ENCODE measurements around the gene ZNF524. TPM values are rescaled to one million over a fixed set of nuclear protein-coding genes. Genes with fewer than 3 reads are reported as not detected.

ZNF524 gene
- total and polyA plus RNA-seq, 10 of the 15 experiments (the other 5 are each of a cell fraction or from before 2014, with no cell fraction given) = 0.47 to 18.6 (median 12.4) TPM; not detected in 1

GRCh38 chr19:55599842-55600661, at the start of gene ZNF524 (continued):
- TF ChIP-seq ZBTB33 (IDR thresholded peaks at IDR 0.05) (no peak), PAX8 (IDR thresholded peaks at IDR 0.05) (no peak), KAT2A (conservative IDR thresholded peaks at IDR 0.05; ENCODE audit: control insufficient read depth, low read depth, low read length) (no peak), TARDBP (IDR thresholded peaks at IDR 0.05; ENCODE audit: borderline replicate concordance) (no peak), NFYB (IDR thresholded peaks at IDR 0.05; ENCODE audit: insufficient read depth, low read depth, low read length) (0 out of 2 replicates have a peak, but pooled peaks have one; percentile 59), GATAD2B (conservative IDR thresholded peaks at IDR 0.05; ENCODE audit: low read depth) (peak; percentile 63; the same call in 1 of the 2 replicates), HSF1 (IDR thresholded peaks at IDR 0.05; ENCODE audit: low read depth, low read length) (0 out of 2 replicates have a peak, but pooled peaks have one; percentile 14), RB1 (IDR thresholded peaks at IDR 0.05; ENCODE audit: borderline replicate concordance) (peak; percentile 99), WRNIP1 (IDR thresholded peaks at IDR 0.05; ENCODE audit: borderline replicate concordance, low read depth, low read length) (no peak), TCF7 (IDR thresholded peaks at IDR 0.05; ENCODE audit: borderline replicate concordance) (no peak), HCFC1 (IDR thresholded peaks at IDR 0.05; ENCODE audit: low read length) (peak; percentile 66), POLR2A (IDR thresholded peaks at IDR 0.05; ENCODE audit: low read depth, low read length) (peak; percentile 74), IKZF1 (conservative IDR thresholded peaks at IDR 0.05) (peak; percentile 77), HDAC2 (IDR thresholded peaks at IDR 0.05) (no peak), PKNOX1 (IDR thresholded peaks at IDR 0.05) (no peak; the same call in 1 of the 2 replicates), IRF5 (IDR thresholded peaks at IDR 0.05; ENCODE audit: borderline replicate concordance) (no peak), MEF2B (IDR thresholded peaks at IDR 0.05; ENCODE audit: partially characterized antibody, poor library complexity, severe bottlenecking) (no peak), PML (IDR thresholded peaks at IDR 0.05; ENCODE audit: low read length) (peak; percentile 40; the same call in 1 of the 2 replicates), ZSCAN29 (IDR thresholded peaks at IDR 0.05) (no peak), CBFB (IDR thresholded peaks at IDR 0.05; ENCODE audit: low read depth) (0 out of 2 replicates have a peak, but pooled peaks have one; percentile 33), FOXM1 (IDR thresholded peaks at IDR 0.05; ENCODE audit: low read depth, low read length) (no peak), NRF1 (conservative IDR thresholded peaks at IDR 0.05; ENCODE audit: low read depth, low read length) (peak; percentile 31; the same call in 1 of the 2 replicates), ZNF24 (IDR thresholded peaks at IDR 0.05) (no peak), SMAD1 (IDR thresholded peaks at IDR 0.05; ENCODE audit: low read depth, partially characterized antibody) (no peak)

Measured in GM12878 (cell line).